ENCODE results near the gene SIRT1. TPM values are rescaled to one million over a fixed set of nuclear protein-coding genes. Genes with fewer than 3 reads are reported as not detected.

The SIRT1 gene
- total and polyA plus RNA-seq, 10 of the 15 experiments (the other 5 are each of a cell fraction or from before 2014, with no cell fraction given), result 3.6 to 14.2 (median 10.2) TPM

GRCh38 chr10:67849331-67850011 is 35.0 kb upstream of the SIRT1 start (continued):
- TF ChIP-seq ZNF592 (IDR thresholded peaks at IDR 0.05) (no peak), STAT3 (IDR thresholded peaks at IDR 0.05; ENCODE audit: low read depth, low read length) (no peak), REST (IDR thresholded peaks at IDR 0.05; ENCODE audit: low read depth, low read length) (no peak), TCF3 (IDR thresholded peaks at IDR 0.05; ENCODE audit: borderline replicate concordance, insufficient read depth, low read depth, low read length) (0 out of 2 replicates have a peak, but pooled peaks have one; percentile 9), MEF2A (IDR thresholded peaks at IDR 0.05; ENCODE audit: insufficient read depth, low read depth, low read length) (peak; percentile 90), SMAD5 (IDR thresholded peaks at IDR 0.05; ENCODE audit: low read depth) (no peak), PML (IDR thresholded peaks at IDR 0.05; ENCODE audit: low read length) (peak; percentile 69; the same call in 1 of the 2 replicates), RUNX3 (IDR thresholded peaks at IDR 0.05; ENCODE audit: low read length) (no peak), EED (IDR thresholded peaks at IDR 0.05; ENCODE audit: low read depth) (no peak), ETV6 (conservative IDR thresholded peaks at IDR 0.05 in 1 of 2, IDR thresholded peaks at IDR 0.05 in 1 of 2; ENCODE audit: borderline replicate concordance in 1 of 2, low read depth in 1 of 2) (no peak), SREBF2 (IDR thresholded peaks at IDR 0.05; ENCODE audit: low read length) (no peak), FOS (IDR thresholded peaks at IDR 0.05; ENCODE audit: borderline replicate concordance, extremely low read depth, insufficient read length) (no peak), ATF3 (IDR thresholded peaks at IDR 0.05; ENCODE audit: borderline replicate concordance, extremely low read depth, low read depth, low read length) (0 out of 2 replicates have a peak, but pooled peaks have one; percentile 5), IKZF1 (conservative IDR thresholded peaks at IDR 0.05) (peak; percentile 92), PAX8 (IDR thresholded peaks at IDR 0.05) (no peak), YY1 (IDR thresholded peaks at IDR 0.05; ENCODE audit: low read depth, low read length) (peak; percentile 84), CREM (IDR thresholded peaks at IDR 0.05; ENCODE audit: low read depth) (peak; percentile 61; the same call in 1 of the 2 replicates), CTCF (IDR thresholded peaks at IDR 0.05 in 2 of 3, conservative IDR thresholded peaks at IDR 0.05 in 1 of 3; ENCODE audit: control insufficient read depth in 2 of 3, extremely low read depth in 1 of 3, insufficient read depth in 1 of 3, low read depth in 3 of 3, low read length in 3 of 3) (no peak), USF2 (IDR thresholded peaks at IDR 0.05; ENCODE audit: borderline replicate concordance, low read depth, low read length) (no peak)
